Mesendoderm (in vitro differentiated cells): ENCODE measurements around the gene SLC11A1.
A peak's percentile ranks its signal among the peaks of the same experiment; 100 is the strongest.

Experiments
- DNase-seq: peaks from one replicate; pipeline ENCODE4 v3.0.0; 2013
- H2AK5ac ChIP-seq: 2 replicates; pipeline ENCODE4 v1.6.1; 2013; ENCODE audit warnings: low read length, inconsistent platforms
- H2BK120ac ChIP-seq: 2 replicates; pipeline ENCODE4 v1.6.1; 2013; ENCODE audit warnings: low read depth, mild to moderate bottlenecking, low read length, moderate library complexity, mixed read lengths
- H2BK15ac ChIP-seq: replicated peaks from 2 replicates; pipeline ENCODE4 v1.6.1; 2013; ENCODE audit warnings: low read depth, mild to moderate bottlenecking, moderate library complexity
- H2BK5ac ChIP-seq: 2 replicates; pipeline ENCODE4 v1.6.1; 2013; ENCODE audit warnings: low read length, inconsistent platforms
- H3K18ac ChIP-seq: 2 replicates; pipeline ENCODE4 v1.6.1; 2013; ENCODE audit warnings: mild to moderate bottlenecking, low read length, mixed read lengths
- H3K23ac ChIP-seq: one replicate; pipeline ENCODE4 v1.6.1; 2013; ENCODE audit warnings: low read length
- H3K27ac ChIP-seq: 2 replicates; pipeline ENCODE4 v1.5.1; 2013; ENCODE audit warnings: low read depth, mild to moderate bottlenecking, inconsistent platforms, low read length, moderate library complexity
- H3K27me3 ChIP-seq: 2 replicates; pipeline ENCODE4 v1.6.1; 2013; ENCODE audit warnings: low read length, control low read depth, mild to moderate bottlenecking, inconsistent platforms; ENCODE audit not compliant: insufficient read depth, poor library complexity
- H3K36me3 ChIP-seq: 2 replicates; pipeline ENCODE4 v1.6.1; 2013; ENCODE audit warnings: low read length, inconsistent platforms; ENCODE audit not compliant: control insufficient read depth, insufficient read depth
- H3K4ac ChIP-seq: one replicate; pipeline ENCODE4 v1.6.1; 2013; ENCODE audit warnings: low read depth, mild to moderate bottlenecking, low read length, moderate library complexity
- H3K4me1 ChIP-seq: 2 replicates; pipeline ENCODE4 v1.6.1; 2013; ENCODE audit warnings: low read depth, low read length, inconsistent platforms; ENCODE audit not compliant: control insufficient read depth
- H3K4me2 ChIP-seq: 2 replicates; pipeline ENCODE4 v1.6.1; 2013; ENCODE audit warnings: low read length
- H3K4me3 ChIP-seq: 2 replicates; pipeline ENCODE4 v1.5.1; 2013; ENCODE audit warnings: mild to moderate bottlenecking, low read length
- H3K56ac ChIP-seq: one replicate; pipeline ENCODE4 v1.6.1; 2013; ENCODE audit warnings: low read length
- H3K79me1 ChIP-seq: 2 replicates; pipeline ENCODE4 v1.6.1; 2013; ENCODE audit warnings: low read length, inconsistent platforms
- H3K79me2 ChIP-seq: 2 replicates; pipeline ENCODE4 v1.6.1; 2013; ENCODE audit warnings: mild to moderate bottlenecking, low read length; ENCODE audit not compliant: control insufficient read depth, insufficient read depth
- H3K9ac ChIP-seq: 2 replicates; pipeline ENCODE4 v1.6.1; 2013; ENCODE audit warnings: low read length, inconsistent platforms
- H4K5ac ChIP-seq: one replicate; pipeline ENCODE4 v1.6.1; 2013; ENCODE audit warnings: low read length
- H4K8ac ChIP-seq: one replicate; pipeline ENCODE4 v1.6.1; 2013; ENCODE audit warnings: low read depth, mild to moderate bottlenecking, control low read depth, low read length, moderate library complexity
- WGBS: extraction: QIAGEN DNeasy Blood & Tissue Kit; methylation state at CpG from one replicate; pipeline ENCODE4 v1.1.7; 2013; ENCODE audit warnings: low lambda C conversion rate, missing lambda C conversion rate; ENCODE audit not compliant: insufficient coverage; ENCODE audit errors: extremely low coverage; 5-methylcytosine and 5-hydroxymethylcytosine counted together

The SLC11A1 gene

GRCh38 chr2:218405086-218405745, 23.1 kb downstream of the SLC11A1 start:
- H3K4me3 ChIP-seq, result no peak overlapping the region

DNA sequence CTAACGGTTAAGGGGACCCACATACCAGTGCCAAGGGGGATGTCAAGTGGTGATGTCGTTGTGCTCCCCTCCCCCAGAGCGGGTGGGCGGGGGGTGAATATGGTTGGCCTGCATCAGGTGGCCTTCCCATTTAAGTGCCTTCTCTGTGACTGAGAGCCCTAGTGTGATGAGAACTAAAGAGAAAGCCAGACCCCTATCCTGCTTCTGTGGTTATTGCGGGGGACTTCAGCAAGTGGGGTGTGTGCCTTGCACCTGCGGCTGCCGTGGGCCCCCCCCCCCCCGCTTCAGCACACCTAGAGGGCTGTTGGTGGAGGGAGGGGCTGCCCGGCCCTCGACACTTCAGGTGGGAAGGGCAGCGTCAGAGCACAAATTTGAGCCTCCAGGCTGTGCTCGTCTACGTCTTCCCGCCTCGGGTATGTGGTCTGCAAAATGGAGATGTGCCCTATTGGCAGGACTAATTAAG, 23.7 kb downstream of the SLC11A1 start:
- Histone ChIP-seq H3K4ac (no peak overlapping the region), H3K27me3 (no peaks in the 10 kb centered on the region), H3K79me1 (peaks cover 5% of the 10 kb centered on the region), H3K27ac (peak overlapping the region; percentile 74), H3K36me3 (peaks cover 2% of the 10 kb centered on the region), H3K4me3 (peak overlapping the region; percentile 19), H3K56ac (peak overlapping the region; percentile 91), H2BK5ac (peak overlapping the region; percentile 70), H2BK120ac (no peak overlapping the region), H3K4me2 (peak overlapping the region; percentile 88), H3K4me1 (peaks cover 13% of the 10 kb centered on the region), H4K8ac (no peak overlapping the region), H2BK15ac (no peak overlapping the region), H3K18ac (peak overlapping the region; percentile 1), H3K79me2 (peaks cover 3% of the 10 kb centered on the region), H3K23ac (peak overlapping the region; percentile 83), H4K5ac (no peak overlapping the region), H2AK5ac (no peak overlapping the region), H3K9ac (peak overlapping the region; percentile 79)
- WGBS, result no CpG with 5 or more reads among the region's 15 CpGs
- DNase-seq, result peak; percentile 48

More at GRCh38 chr2:218405086-218405745, 23.1 kb downstream of the SLC11A1 start:
- H4K8ac ChIP-seq, result no peak overlapping the region
- H3K56ac ChIP-seq, result peak overlapping the region; percentile 91
- H4K5ac ChIP-seq, result no peak overlapping the region
- no CpG with 5 or more reads among the region's 8 CpGs for WGBS
- H3K27me3 ChIP-seq, result no peaks in the 10 kb centered on the region
- no peak overlapping the region for H2BK15ac ChIP-seq
- H3K18ac ChIP-seq, result peak overlapping the region; percentile 2
- peaks cover 5% of the 10 kb centered on the region for H3K79me2 ChIP-seq
- H2BK120ac ChIP-seq, result no peak overlapping the region
- H3K4ac ChIP-seq, result no peak overlapping the region
- peak overlapping the region; percentile 83 for H3K23ac ChIP-seq
- H2BK5ac ChIP-seq, result peak overlapping the region; percentile 62
- H3K9ac ChIP-seq, result peak overlapping the region; percentile 79
- peaks cover 5% of the 10 kb centered on the region for H3K79me1 ChIP-seq
- DNase-seq, result no peak
- peaks cover 2% of the 10 kb centered on the region for H3K36me3 ChIP-seq
- H3K27ac ChIP-seq, result peak overlapping the region; percentile 74
- peak overlapping the region; percentile 88 for H3K4me2 ChIP-seq
- no peak overlapping the region for H2AK5ac ChIP-seq
- peaks cover 13% of the 10 kb centered on the region for H3K4me1 ChIP-seq

GRCh38 chr2:218406209-218406948, 24.3 kb downstream of the SLC11A1 start:
- peak; percentile 98 for DNase-seq
- Histone ChIP-seq H4K8ac (no peak overlapping the region), H2AK5ac (no peak overlapping the region), H3K4me2 (peak overlapping the region; percentile 88), H3K23ac (no peak overlapping the region), H3K27ac (peak overlapping the region; percentile 74), H2BK5ac (peak overlapping the region; percentile 70), H3K79me1 (no peaks in the 10 kb centered on the region), H3K4me3 (peak overlapping the region; percentile 19), H3K56ac (peak overlapping the region; percentile 91), H2BK15ac (no peak overlapping the region), H3K4ac (peak overlapping the region; percentile 60), H3K79me2 (no peaks in the 10 kb centered on the region), H2BK120ac (no peak overlapping the region), H3K9ac (peak overlapping the region; percentile 79), H4K5ac (peak overlapping the region; percentile 98), H3K4me1 (peaks cover 11% of the 10 kb centered on the region), H3K27me3 (no peaks in the 10 kb centered on the region), H3K18ac (peak overlapping the region; percentile 44), H3K36me3 (peaks cover 2% of the 10 kb centered on the region)
- WGBS, result no CpG with 5 or more reads among the region's 56 CpGs

DNA sequence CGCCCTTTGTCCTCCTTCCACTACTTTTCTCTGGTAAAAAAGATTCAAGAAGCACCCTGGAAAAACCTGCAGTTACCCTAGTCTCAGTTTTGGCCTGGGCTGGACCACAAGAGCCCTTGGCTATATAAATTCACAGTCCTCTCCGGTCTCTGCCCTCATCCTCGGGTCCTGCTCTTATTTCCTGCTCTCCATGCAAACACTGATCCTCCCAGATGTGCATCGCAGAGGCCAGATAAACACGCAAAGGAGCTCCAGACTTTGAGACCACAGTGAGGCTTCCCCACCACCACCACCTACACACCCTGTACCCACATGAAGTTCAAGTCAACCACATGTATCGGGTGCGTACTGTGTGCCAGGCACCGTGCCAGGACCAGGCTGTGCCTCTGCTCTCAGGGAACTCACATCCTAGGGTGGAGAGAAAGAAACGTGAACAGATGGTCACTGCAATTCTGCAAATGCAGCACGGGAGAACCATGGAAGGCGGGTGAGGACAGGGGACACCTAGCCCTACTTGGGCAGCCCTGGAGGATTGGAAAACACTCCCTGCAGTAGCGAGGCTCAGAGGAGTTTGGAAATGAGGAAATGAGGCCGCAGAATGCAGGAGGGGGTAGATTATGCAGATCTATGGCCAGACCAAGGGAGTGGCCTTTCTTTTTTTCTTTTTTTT, 25.0 kb downstream of the SLC11A1 start:
- DNase-seq, result no peak
- no peaks in the 10 kb centered on the region for H3K27me3 ChIP-seq
- H2BK15ac ChIP-seq, result no peak overlapping the region
- peaks cover 2% of the 10 kb centered on the region for H3K36me3 ChIP-seq
- H2BK120ac ChIP-seq, result no peak overlapping the region
- H3K4me1 ChIP-seq, result peaks cover 11% of the 10 kb centered on the region
- H2BK5ac ChIP-seq, result peak overlapping the region; percentile 64
- H3K56ac ChIP-seq, result peak overlapping the region; percentile 89
- no peak overlapping the region for H3K4me3 ChIP-seq
- no peak overlapping the region for H4K8ac ChIP-seq
- H3K9ac ChIP-seq, result peak overlapping the region; percentile 75
- peak overlapping the region; percentile 54 for H3K27ac ChIP-seq
- no peaks in the 10 kb centered on the region for H3K79me2 ChIP-seq
- peak overlapping the region; percentile 10 for H2AK5ac ChIP-seq
- WGBS, result no CpG with 5 or more reads among the region's 13 CpGs
- H3K79me1 ChIP-seq, result no peaks in the 10 kb centered on the region
- H3K4me2 ChIP-seq, result peak overlapping the region; percentile 72
- peak overlapping the region; percentile 84 for H3K23ac ChIP-seq
- peak overlapping the region; percentile 60 for H3K4ac ChIP-seq
- H4K5ac ChIP-seq, result peak overlapping the region; percentile 98
- peak overlapping the region; percentile 44 for H3K18ac ChIP-seq

- no peak overlapping the region for H3K18ac ChIP-seq
- no peak overlapping the region for H3K4ac ChIP-seq
- no peak overlapping the region for H3K27ac ChIP-seq
- H2BK15ac ChIP-seq, result no peak overlapping the region
- H4K8ac ChIP-seq, result no peak overlapping the region
- no peak for DNase-seq
- H3K4me2 ChIP-seq, result no peak overlapping the region
- H2BK120ac ChIP-seq, result no peak overlapping the region
- H4K5ac ChIP-seq, result no peak overlapping the region
- no CpG with 5 or more reads among the region's 8 CpGs for WGBS
- H3K27me3 ChIP-seq, result no peaks in the 10 kb centered on the region
- H3K79me1 ChIP-seq, result no peaks in the 10 kb centered on the region
- peak overlapping the region; percentile 60 for H3K56ac ChIP-seq
- no peak overlapping the region for H3K4me3 ChIP-seq
- H3K23ac ChIP-seq, result no peak overlapping the region
- H2AK5ac ChIP-seq, result no peak overlapping the region
- H3K9ac ChIP-seq, result no peak overlapping the region
- no peaks in the 10 kb centered on the region for H3K79me2 ChIP-seq
- no peak overlapping the region for H2BK5ac ChIP-seq
- H3K4me1 ChIP-seq, result peaks cover 11% of the 10 kb centered on the region
- peaks cover 2% of the 10 kb centered on the region for H3K36me3 ChIP-seq
These were observed 25.6 kb downstream of the SLC11A1 start for GRCh38 chr2:218407717-218408116.
